Lower leg skin (tissue), 4 donors: ENCODE results near the gene BICDL1. TPM values are rescaled to one million over a fixed set of nuclear protein-coding genes. Genes with fewer than 3 reads are reported as not detected.
"Not testable (repeated sequence)": the region's sequence is repeated elsewhere in the genome, so short reads cannot be mapped to it uniquely, and the experiment has no call there.

Source experiments
- DNase-seq, 2 donors: peaks; one replicate each; pipeline ENCODE4 v3.0.0-alpha.2; 2019; ENCODE audit warnings: low spot score in 2 of 2
- H3K4me3 ChIP-seq: fragments of 200-600 bp; sonication (generic); 2 replicates; pipeline ENCODE4 v1.5.1; 2017; ENCODE audit warnings: mild to moderate bottlenecking, low read depth; ENCODE audit not compliant: poor library complexity, severe bottlenecking
- POLR2A ChIP-seq, 2 donors: fragments of 450-650 bp; IDR thresholded peaks; one replicate each; pipeline ENCODE4 v1.6.1; 2016 to 2017; ENCODE audit warnings: antibody characterized with exemption in 2 of 2, mild to moderate bottlenecking in 1 of 2, moderate library complexity in 1 of 2
- WGBS, 2 donors: methylation state at CpG; one replicate each; pipeline ENCODE4 v1.1.5; 2018; 5-methylcytosine and 5-hydroxymethylcytosine counted together
- intact Hi-C: fragments of 100-400 bp; cut with DNase I; formaldehyde crosslinking; loops from one replicate; pipeline ENCODE4 v1.15.0; 2023; ENCODE audit warnings: low total_unique reads
- total RNA-seq, 4 donors: library from RNA; depleted of rRNA; stranded (reverse); fragments of >200 nt; gene quantifications; one replicate each; pipeline ENCODE4 v1.1.0, GENCODE V29; 2016
- TF ChIP-seq, protein P1 (sequence below), 3 donors: fragments of 450-650 bp; IDR thresholded peaks; one replicate each; pipeline ENCODE4 v1.5.1; 2016; ENCODE audit warnings: antibody characterized with exemption in 3 of 3, mild to moderate bottlenecking in 3 of 3, moderate library complexity in 2 of 3

Gene BICDL1
- total RNA-seq, 4 donors from 2014 or later = 98.2 to 190 (median 131) TPM

DNA sequence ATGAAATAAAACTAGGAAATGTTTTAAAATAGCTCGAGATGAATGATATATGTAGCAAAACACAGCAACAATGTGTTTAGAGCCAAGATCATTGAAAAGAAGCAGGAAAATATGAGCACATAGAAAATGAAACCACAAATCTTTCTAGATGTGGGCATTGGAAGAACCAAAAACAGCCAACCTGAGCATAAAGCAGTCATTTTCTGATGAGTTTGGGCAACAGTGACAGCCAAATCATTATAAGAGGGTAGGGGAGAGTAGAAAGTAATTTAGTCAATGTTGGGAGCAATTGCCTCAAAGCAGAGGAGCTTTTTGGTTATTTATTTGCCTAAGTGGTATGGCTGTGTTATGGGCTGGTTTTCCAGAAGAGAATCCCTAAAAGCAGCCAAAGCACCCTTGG is 8.8 kb upstream of the BICDL1 start:
- no peak overlapping the region for H3K4me3 ChIP-seq
- no peak for DNase-seq
- intact Hi-C loops = no loop called here
- TF ChIP-seq, protein P1, sequence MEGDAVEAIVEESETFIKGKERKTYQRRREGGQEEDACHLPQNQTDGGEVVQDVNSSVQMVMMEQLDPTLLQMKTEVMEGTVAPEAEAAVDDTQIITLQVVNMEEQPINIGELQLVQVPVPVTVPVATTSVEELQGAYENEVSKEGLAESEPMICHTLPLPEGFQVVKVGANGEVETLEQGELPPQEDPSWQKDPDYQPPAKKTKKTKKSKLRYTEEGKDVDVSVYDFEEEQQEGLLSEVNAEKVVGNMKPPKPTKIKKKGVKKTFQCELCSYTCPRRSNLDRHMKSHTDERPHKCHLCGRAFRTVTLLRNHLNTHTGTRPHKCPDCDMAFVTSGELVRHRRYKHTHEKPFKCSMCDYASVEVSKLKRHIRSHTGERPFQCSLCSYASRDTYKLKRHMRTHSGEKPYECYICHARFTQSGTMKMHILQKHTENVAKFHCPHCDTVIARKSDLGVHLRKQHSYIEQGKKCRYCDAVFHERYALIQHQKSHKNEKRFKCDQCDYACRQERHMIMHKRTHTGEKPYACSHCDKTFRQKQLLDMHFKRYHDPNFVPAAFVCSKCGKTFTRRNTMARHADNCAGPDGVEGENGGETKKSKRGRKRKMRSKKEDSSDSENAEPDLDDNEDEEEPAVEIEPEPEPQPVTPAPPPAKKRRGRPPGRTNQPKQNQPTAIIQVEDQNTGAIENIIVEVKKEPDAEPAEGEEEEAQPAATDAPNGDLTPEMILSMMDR (IDR thresholded peaks at IDR 0.05) = no peak
- TF ChIP-seq POLR2A (IDR thresholded peaks at IDR 0.05) = no peak
- 15 to 24% methylated on average over 1 of the region's 1 CpG for WGBS, 2 donors

DNA sequence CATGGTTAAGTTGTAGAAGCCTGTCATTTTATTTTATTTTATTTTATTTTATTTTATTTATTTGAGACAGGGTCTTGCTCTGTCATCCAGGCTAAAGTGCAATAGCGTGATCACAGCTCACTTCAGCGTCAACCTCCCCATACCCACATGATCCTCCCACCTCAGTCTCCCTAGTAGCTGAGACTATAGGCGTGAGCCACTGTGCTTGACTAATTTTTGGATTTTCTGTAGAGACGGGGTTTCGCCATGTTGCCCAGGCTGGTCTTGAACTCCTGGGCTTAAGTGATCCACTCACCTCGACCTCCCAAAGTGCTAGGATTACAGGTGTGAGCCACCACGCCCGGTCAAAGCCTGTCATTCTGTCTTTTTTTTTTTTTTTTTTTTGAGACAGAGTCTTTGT is 8.3 kb upstream of the BICDL1 start:
- DNase-seq, H3K4me3 ChIP-seq, intact Hi-C loops: not testable (repeated sequence)
- 83 to 90% methylated on average over 8 of the region's 8 CpGs for WGBS, 2 donors

DNA sequence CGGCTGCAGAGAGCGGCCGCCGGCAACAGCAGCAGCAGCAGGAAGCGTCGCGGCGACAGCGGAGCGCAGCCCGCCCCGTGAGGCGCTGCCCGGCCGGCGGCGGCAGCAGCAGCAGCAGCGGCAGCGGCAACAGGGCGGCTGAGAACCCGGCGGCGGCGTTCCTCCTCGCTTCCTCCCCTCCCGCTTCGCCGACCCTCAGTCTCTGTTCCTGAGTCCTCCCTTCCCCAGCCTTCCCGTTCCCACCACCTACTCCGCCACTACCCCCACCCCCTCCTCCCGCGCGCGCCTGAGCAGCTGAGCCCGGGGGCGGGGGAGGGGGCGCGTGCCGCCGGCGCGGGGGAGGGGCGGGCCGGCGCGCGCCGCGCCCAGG is 310 bp downstream of the BICDL1 start:
- peak overlapping the region; percentile 20 for H3K4me3 ChIP-seq
- intact Hi-C loops = no loop called here
- TF ChIP-seq POLR2A (IDR thresholded peaks at IDR 0.05) = no peak
- TF ChIP-seq, protein P1 (IDR thresholded peaks at IDR 0.05) = no peak
- DNase-seq = no peak
- WGBS, 2 donors = 0 to 1% methylated on average over 8 to 43 of the region's 49 CpGs

DNA sequence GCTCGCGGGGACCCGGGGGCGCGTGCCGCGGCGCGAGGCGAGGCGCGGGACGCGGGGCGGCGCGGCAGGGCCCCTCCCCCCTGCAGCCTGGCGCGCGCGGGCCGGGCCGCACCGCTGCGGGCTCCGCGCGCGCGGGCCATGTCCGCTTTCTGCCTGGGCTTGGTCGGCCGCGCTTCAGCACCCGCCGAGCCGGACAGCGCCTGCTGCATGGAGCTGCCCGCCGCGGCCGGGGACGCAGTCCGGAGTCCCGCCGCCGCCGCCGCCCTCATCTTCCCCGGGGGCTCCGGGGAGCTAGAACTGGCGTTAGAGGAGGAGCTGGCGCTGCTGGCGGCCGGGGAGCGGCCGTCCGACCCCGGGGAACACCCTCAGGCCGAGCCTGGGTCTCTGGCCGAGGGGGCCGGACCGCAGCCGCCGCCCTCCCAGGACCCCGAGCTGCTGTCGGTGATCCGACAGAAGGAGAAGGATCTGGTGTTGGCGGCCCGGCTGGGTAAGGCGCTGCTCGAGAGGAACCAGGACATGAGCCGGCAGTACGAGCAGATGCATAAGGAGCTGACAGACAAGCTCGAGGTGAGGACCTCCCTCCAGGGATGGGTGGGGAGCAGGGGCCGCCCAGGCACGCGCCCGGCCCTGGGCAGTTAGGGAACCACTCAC is 820 bp downstream of the BICDL1 start:
- TF ChIP-seq, protein P1 (IDR thresholded peaks at IDR 0.05) = no peak
- no peak for TF ChIP-seq POLR2A (IDR thresholded peaks at IDR 0.05)
- intact Hi-C loops = no loop called here
- H3K4me3 ChIP-seq = no peak overlapping the region
- DNase-seq = peak; percentile 44 to 90
- 1 to 3% methylated on average over 23 to 29 of the region's 79 CpGs for WGBS, 2 donors

DNA sequence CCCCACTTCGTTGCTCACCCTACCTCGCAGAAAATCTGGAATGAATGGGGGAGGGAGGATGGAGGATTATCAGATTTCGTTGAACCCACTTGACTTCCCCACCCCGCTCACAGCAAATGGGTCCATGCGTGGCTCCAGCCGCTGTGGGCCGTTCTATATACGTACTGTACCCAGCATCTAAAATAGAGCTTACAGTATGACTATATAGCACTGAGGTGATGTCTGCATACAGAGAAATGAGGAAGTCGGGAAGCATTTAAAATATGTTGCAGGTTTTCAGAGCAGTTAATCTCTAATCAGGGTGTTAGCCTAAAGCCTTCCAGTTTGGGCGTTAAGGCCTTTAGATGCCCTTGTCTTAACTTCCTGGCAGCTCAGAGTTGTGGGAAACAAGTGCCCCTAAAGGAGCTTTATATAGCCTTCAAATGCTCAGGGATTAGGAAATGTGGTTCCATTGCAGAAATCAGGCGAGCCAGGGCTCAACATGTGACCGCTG is 1.4 kb downstream of the BICDL1 start:
- no peak overlapping the region for H3K4me3 ChIP-seq
- no peak for DNase-seq
- WGBS, 2 donors = 29% methylated on average over 12 of the region's 12 CpGs
- no peak for TF ChIP-seq POLR2A (IDR thresholded peaks at IDR 0.05)
- TF ChIP-seq, protein P1 (IDR thresholded peaks at IDR 0.05) = no peak
- intact Hi-C loops = no loop called here

DNA sequence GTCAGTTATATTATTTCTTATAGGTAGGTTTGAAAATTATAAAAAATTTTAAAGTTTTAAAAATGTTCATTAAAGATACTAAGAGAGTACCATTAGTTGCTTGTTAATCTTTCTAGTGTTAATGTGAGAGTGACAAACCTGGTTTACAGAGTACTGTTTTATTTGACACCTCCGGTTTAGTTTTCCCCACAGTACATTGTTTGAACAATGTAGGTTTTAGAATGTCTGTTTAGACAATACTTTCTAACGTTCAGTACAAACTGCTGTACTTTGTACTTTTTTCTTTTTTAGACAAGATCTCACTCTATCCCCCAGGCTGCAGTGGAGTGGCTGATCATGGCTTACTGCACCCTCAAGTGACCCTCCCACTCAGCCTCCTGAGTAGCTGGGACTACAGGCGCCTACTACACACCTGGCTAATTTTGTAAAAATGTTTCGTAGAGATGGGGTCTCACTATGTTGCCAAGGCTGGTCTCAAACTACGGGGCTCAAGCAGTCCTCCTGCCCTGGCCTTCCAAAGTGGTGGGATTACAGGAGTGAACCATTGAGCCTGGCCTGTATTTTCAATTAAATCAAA is 3.2 kb downstream of the BICDL1 start:
- TF ChIP-seq POLR2A (IDR thresholded peaks at IDR 0.05) = no peak
- TF ChIP-seq, protein P1 (IDR thresholded peaks at IDR 0.05) = no peak
- intact Hi-C loops = no loop called here
- no peak for DNase-seq
- no peak overlapping the region for H3K4me3 ChIP-seq
- WGBS, 2 donors = 64 to 86% methylated on average over 5 of the region's 5 CpGs
